Astrocyte of the spinal cord (primary cell): ENCODE results near the gene LRRK1.

ENCODE experiments used
- DNase-seq: peaks from one replicate; pipeline ENCODE4 v3.0.0; 2011; ENCODE audit warnings: low read depth, low spot score
- H3K4me3 ChIP-seq: 2 replicates; pipeline ENCODE4 v1.5.1; 2011; ENCODE audit warnings: low read depth, mild to moderate bottlenecking, low read length, moderate library complexity
- CTCF ChIP-seq: IDR thresholded peaks from 2 replicates; pipeline ENCODE4 v1.5.1; 2012; ENCODE audit warnings: low read depth, mild to moderate bottlenecking, low read length, inconsistent platforms
- in situ Hi-C: cut with HindIII; loops from 2 replicates; pipeline ENCODE4 v1.10.0; 2017; ENCODE audit warnings: low sequenced_read_pairs

LRRK1 gene

GRCh38 chr15:101104141-101104540, 185.0 kb downstream of the LRRK1 start:
- TF ChIP-seq CTCF = no peak
- in situ Hi-C loops = no loop called here
- H3K4me3 ChIP-seq = no peak overlapping the region
- DNase-seq = no peak

- TF ChIP-seq CTCF = no peak
Measured at GRCh38 chr15:101105059-101105891, 186.1 kb downstream of the LRRK1 start.

GRCh38 chr15:101107101-101107500, 187.9 kb downstream of the LRRK1 start:
- in situ Hi-C loops = no loop called here
- TF ChIP-seq CTCF = no peak
- DNase-seq = no peak
- H3K4me3 ChIP-seq = no peak overlapping the region

More at GRCh38 chr15:101105059-101105891, 186.1 kb downstream of the LRRK1 start:
- peak; percentile 23 for DNase-seq
- H3K4me3 ChIP-seq = no peak overlapping the region
- in situ Hi-C loops = no loop called here

GRCh38 chr15:101107625-101108460, 188.7 kb downstream of the LRRK1 start:
- no peak for DNase-seq
- TF ChIP-seq CTCF = no peak
- in situ Hi-C loops = no loop called here
- H3K4me3 ChIP-seq = no peak overlapping the region

- DNase-seq = no peak
- no peak overlapping the region for H3K4me3 ChIP-seq
- in situ Hi-C loops = no loop called here
Measured at GRCh38 chr15:101108461-101108775, 189.3 kb downstream of the LRRK1 start.

GRCh38 chr15:101108791-101109190, 189.6 kb downstream of the LRRK1 start:
- H3K4me3 ChIP-seq = no peak overlapping the region
- in situ Hi-C loops = no loop called here
- TF ChIP-seq CTCF = no peak
- no peak for DNase-seq

More at GRCh38 chr15:101108461-101108775, 189.3 kb downstream of the LRRK1 start:
- TF ChIP-seq CTCF = no peak
